Measurements from ENCODE around the gene KHDRBS1. TPM values are rescaled to one million over a fixed set of nuclear protein-coding genes. Genes with fewer than 3 reads are reported as not detected.

The KHDRBS1 gene
- total and polyA plus RNA-seq, 12 donors, result 33.2 to 78.3 (median 66.5) TPM

GRCh38 chr1:31981972-31982371, 31.7 kb upstream of the KHDRBS1 start:
- Histone ChIP-seq H3K9me3 (no peaks in the 10 kb centered on the region), H3K27me3 (no peaks in the 10 kb centered on the region), H3K36me3 (no peaks in the 10 kb centered on the region), H3K4me1 (peaks cover 0 to 35% (median 10%) of the 10 kb centered on the region in 9 donors), H3K4me3 (no peak overlapping the region), H3K27ac (peak overlapping the region in 1 of 10 donors; percentile 35)
- DNase-seq, result no peak
- no peak for TF ChIP-seq CTCF (IDR thresholded peaks at IDR 0.05)
- ATAC-seq, result no peak
- intact Hi-C loops (cut with DNase I), result loop anchor here in 1 of 10 donors (10.0 kb wide), 2 partner anchors 73 to 317 kb away; no protein-coding TSS in a partner anchor
- WGBS, 2 donors, result 47 to 66% methylated on average over 3 of the region's 3 CpGs

- TF ChIP-seq CTCF (IDR thresholded peaks at IDR 0.05), result no peak
- no peaks in the 10 kb centered on the region for H3K36me3 ChIP-seq
- 74 to 85% methylated on average over 6 of the region's 6 CpGs for WGBS, 2 donors
- no peak overlapping the region for H3K4me3 ChIP-seq
- H3K4me1 ChIP-seq, result peaks cover 0 to 29% (median 6%) of the 10 kb centered on the region in 9 donors
- no peak for DNase-seq
- no peaks in the 10 kb centered on the region for H3K27me3 ChIP-seq
- peak overlapping the region in 5 of 10 donors; percentile 7 to 61 (median 8) for H3K27ac ChIP-seq
- ATAC-seq, result peak in 4 of 8 donors; percentile 54 to 82 (median 73)
- H3K9me3 ChIP-seq, result no peaks in the 10 kb centered on the region
- intact Hi-C loops (cut with DNase I), result loop anchor here in 1 of 10 donors (10.0 kb wide), 2 partner anchors 70 to 320 kb away; no protein-coding TSS in a partner anchor
Observed at GRCh38 chr1:31984419-31985347, 29.0 kb upstream of the KHDRBS1 start.

DNA sequence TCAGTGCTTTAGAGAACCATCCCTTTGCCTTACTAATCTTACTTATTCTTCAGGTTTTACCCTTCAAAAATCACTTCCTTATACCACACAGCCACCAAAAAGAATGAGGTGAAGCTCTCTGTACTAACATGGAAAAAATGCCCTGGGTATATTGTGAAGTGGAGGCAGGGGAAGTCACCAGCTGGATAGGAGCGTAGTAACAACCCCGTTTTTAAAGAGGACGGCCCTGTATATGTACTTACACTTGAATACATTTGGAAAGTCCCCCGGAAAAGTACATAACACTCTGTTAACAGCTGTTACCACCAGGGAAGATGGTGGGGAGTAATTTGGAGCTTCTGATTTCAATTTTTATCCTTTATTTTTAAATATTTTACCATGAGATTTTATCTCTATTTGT, 28.2 kb upstream of the KHDRBS1 start:
- no peak for TF ChIP-seq CTCF (IDR thresholded peaks at IDR 0.05)
- DNase-seq (no peak), ATAC-seq (peak in 1 of 8 donors; percentile 18)
- intact Hi-C loops (cut with DNase I), result loop anchor here in 1 of 10 donors (10.0 kb wide), 2 partner anchors 69 to 321 kb away; no protein-coding TSS in a partner anchor
- Histone ChIP-seq H3K4me3 (no peak overlapping the region), H3K9me3 (no peaks in the 10 kb centered on the region), H3K36me3 (no peaks in the 10 kb centered on the region), H3K27ac (peak overlapping the region in 4 of 10 donors; percentile 7 to 61 (median 14)), H3K4me1 (peaks cover 0 to 29% (median 6%) of the 10 kb centered on the region in 9 donors), H3K27me3 (no peaks in the 10 kb centered on the region)
- 22 to 36% methylated on average over 4 of the region's 4 CpGs for WGBS, 2 donors

GRCh38 chr1:31987135-31987619, 26.5 kb upstream of the KHDRBS1 start:
- H3K4me1 ChIP-seq, result peaks cover 0 to 19% (median 8%) of the 10 kb centered on the region in 9 donors
- peak in 1 of 8 donors; percentile 39 for ATAC-seq
- no peak for TF ChIP-seq CTCF (IDR thresholded peaks at IDR 0.05)
- no peak for DNase-seq
- H3K36me3 ChIP-seq, result no peaks in the 10 kb centered on the region
- 70 to 74% methylated on average over 9 of the region's 9 CpGs for WGBS, 2 donors
- no peaks in the 10 kb centered on the region for H3K9me3 ChIP-seq
- no peak overlapping the region for H3K27ac ChIP-seq
- H3K4me3 ChIP-seq, result no peak overlapping the region
- no peaks in the 10 kb centered on the region for H3K27me3 ChIP-seq
- intact Hi-C loops (cut with DNase I), result loop anchor here in 1 of 10 donors (10.0 kb wide), 2 partner anchors 68 to 322 kb away; no protein-coding TSS in a partner anchor
